Measurements from ENCODE around the gene NPAS3. TPM values are rescaled to one million over a fixed set of nuclear protein-coding genes. Genes with fewer than 3 reads are reported as not detected.

The NPAS3 gene
- total and polyA plus RNA-seq, 2 donors (not counting 1 experiment from before 2014, with no cell fraction given), result 0.10 to 0.50 TPM

GRCh38 chr14:33457617-33458016, 518.9 kb downstream of the NPAS3 start:
- no peak overlapping the region for H3K4me3 ChIP-seq (replicated peaks in 1 of 4; ENCODE audit: control extremely low read depth in 1 of 4, insufficient read depth in 1 of 4, low read depth in 3 of 4, low read length in 4 of 4)
- TF ChIP-seq EZH2 (IDR thresholded peaks at IDR 0.05; ENCODE audit: low read length, missing control alignments), result no peak
- TF ChIP-seq CTCF (conservative IDR thresholded peaks at IDR 0.05 in 1 of 2, IDR thresholded peaks at IDR 0.05 in 1 of 2; ENCODE audit: low read depth in 1 of 2, low read length in 2 of 2), result no peak
- H3K79me2 ChIP-seq (ENCODE audit: control insufficient read depth, insufficient read depth, low read length), result no peaks in the 10 kb centered on the region
- H3K9ac ChIP-seq (ENCODE audit: insufficient read depth, low read length), result no peak overlapping the region
- H3K9me3 ChIP-seq (ENCODE audit: control insufficient read depth, insufficient read depth, low read depth, low read length), result no peaks in the 10 kb centered on the region
- no peak overlapping the region for H3K27ac ChIP-seq (ENCODE audit: insufficient read depth, low read length)
- no peaks in the 10 kb centered on the region for H3K27me3 ChIP-seq (ENCODE audit: control insufficient read depth, insufficient read depth, low read length)
- no peak for DNase-seq (ENCODE audit: low read depth in 2 of 2)
- no peak overlapping the region for H2AFZ ChIP-seq (ENCODE audit: low read length)
- no peak overlapping the region for H3K4me2 ChIP-seq (ENCODE audit: extremely low read depth, insufficient read depth, low read length)
- no peaks in the 10 kb centered on the region for H3K4me1 ChIP-seq (ENCODE audit: control insufficient read depth, extremely low read depth, insufficient read depth, low read length)
- no peaks in the 10 kb centered on the region for H3K36me3 ChIP-seq (ENCODE audit: control insufficient read depth, insufficient read depth, low read length)
- no peaks in the 10 kb centered on the region for H4K20me1 ChIP-seq (ENCODE audit: control insufficient read depth, extremely low read depth, insufficient read depth, low read length)

- H3K36me3 ChIP-seq (ENCODE audit: control insufficient read depth, insufficient read depth, low read length), result no peaks in the 10 kb centered on the region
- DNase-seq (ENCODE audit: low read depth in 2 of 2), result peak in 1 of 2 donors; percentile 13
- H2AFZ ChIP-seq (ENCODE audit: low read length), result no peak overlapping the region
- TF ChIP-seq EZH2 (IDR thresholded peaks at IDR 0.05; ENCODE audit: low read length, missing control alignments), result no peak
- TF ChIP-seq CTCF (conservative IDR thresholded peaks at IDR 0.05 in 1 of 2, IDR thresholded peaks at IDR 0.05 in 1 of 2; ENCODE audit: low read depth in 1 of 2, low read length in 2 of 2), result no peak
- no peaks in the 10 kb centered on the region for H3K4me1 ChIP-seq (ENCODE audit: control insufficient read depth, extremely low read depth, insufficient read depth, low read length)
- no peaks in the 10 kb centered on the region for H4K20me1 ChIP-seq (ENCODE audit: control insufficient read depth, extremely low read depth, insufficient read depth, low read length)
- no peak overlapping the region for H3K9ac ChIP-seq (ENCODE audit: insufficient read depth, low read length)
- no peak overlapping the region for H3K27ac ChIP-seq (ENCODE audit: insufficient read depth, low read length)
- H3K4me2 ChIP-seq (ENCODE audit: extremely low read depth, insufficient read depth, low read length), result no peak overlapping the region
- no peaks in the 10 kb centered on the region for H3K27me3 ChIP-seq (ENCODE audit: control insufficient read depth, insufficient read depth, low read length)
- no peak overlapping the region for H3K4me3 ChIP-seq (replicated peaks in 1 of 4; ENCODE audit: control extremely low read depth in 1 of 4, insufficient read depth in 1 of 4, low read depth in 3 of 4, low read length in 4 of 4)
- H3K79me2 ChIP-seq (ENCODE audit: control insufficient read depth, insufficient read depth, low read length), result no peaks in the 10 kb centered on the region
- no peaks in the 10 kb centered on the region for H3K9me3 ChIP-seq (ENCODE audit: control insufficient read depth, insufficient read depth, low read depth, low read length)
These were observed 521.5 kb downstream of the NPAS3 start for GRCh38 chr14:33460164-33460563.

GRCh38 chr14:33461036-33461435, 522.4 kb downstream of the NPAS3 start:
- H4K20me1 ChIP-seq (ENCODE audit: control insufficient read depth, extremely low read depth, insufficient read depth, low read length), result no peaks in the 10 kb centered on the region
- H2AFZ ChIP-seq (ENCODE audit: low read length), result no peak overlapping the region
- no peaks in the 10 kb centered on the region for H3K79me2 ChIP-seq (ENCODE audit: control insufficient read depth, insufficient read depth, low read length)
- H3K36me3 ChIP-seq (ENCODE audit: control insufficient read depth, insufficient read depth, low read length), result no peaks in the 10 kb centered on the region
- H3K4me1 ChIP-seq (ENCODE audit: control insufficient read depth, extremely low read depth, insufficient read depth, low read length), result no peaks in the 10 kb centered on the region
- no peak overlapping the region for H3K27ac ChIP-seq (ENCODE audit: insufficient read depth, low read length)
- TF ChIP-seq EZH2 (IDR thresholded peaks at IDR 0.05; ENCODE audit: low read length, missing control alignments) (no peak), CTCF (conservative IDR thresholded peaks at IDR 0.05 in 1 of 2, IDR thresholded peaks at IDR 0.05 in 1 of 2; ENCODE audit: low read depth in 1 of 2, low read length in 2 of 2) (no peak)
- no peak overlapping the region for H3K4me2 ChIP-seq (ENCODE audit: extremely low read depth, insufficient read depth, low read length)
- no peak overlapping the region for H3K9ac ChIP-seq (ENCODE audit: insufficient read depth, low read length)
- no peaks in the 10 kb centered on the region for H3K9me3 ChIP-seq (ENCODE audit: control insufficient read depth, insufficient read depth, low read depth, low read length)
- DNase-seq (ENCODE audit: low read depth in 2 of 2), result no peak
- H3K27me3 ChIP-seq (ENCODE audit: control insufficient read depth, insufficient read depth, low read length), result no peaks in the 10 kb centered on the region
- H3K4me3 ChIP-seq (replicated peaks in 1 of 4; ENCODE audit: control extremely low read depth in 1 of 4, insufficient read depth in 1 of 4, low read depth in 3 of 4, low read length in 4 of 4), result no peak overlapping the region
